Ascending aorta (tissue), 2 donors: Measurements from ENCODE around the gene FAM118B. TPM values are rescaled to one million over a fixed set of nuclear protein-coding genes. Genes with fewer than 3 reads are reported as not detected.
"Not testable (repeated sequence)": the region's sequence is repeated elsewhere in the genome, so short reads cannot be mapped to it uniquely, and the experiment has no call there.

Experiments used
- DNase-seq, 2 donors: peaks; one replicate each; pipeline ENCODE4 v3.0.0-alpha.2; 2019; ENCODE audit warnings: low spot score in 2 of 2
- H3K27ac ChIP-seq, 2 donors: fragments of 200-600 bp; sonication (generic); one replicate each; pipeline ENCODE4 v1.5.1; 2016 to 2017; ENCODE audit warnings: mild to moderate bottlenecking in 1 of 2
- H3K27me3 ChIP-seq: fragments of 200-600 bp; sonication (generic); one replicate; pipeline ENCODE4 v1.5.1; 2017
- H3K36me3 ChIP-seq, 2 donors: fragments of 200-600 bp; sonication (generic); one replicate each; pipeline ENCODE4 v1.5.1; 2016
- H3K4me1 ChIP-seq, 2 donors: fragments of 200-600 bp; sonication (generic); one replicate each; pipeline ENCODE4 v1.5.1; 2016 to 2017; ENCODE audit warnings: mild to moderate bottlenecking in 1 of 2
- H3K4me3 ChIP-seq, 2 donors: fragments of 200-600 bp; sonication (generic); one replicate each; pipeline ENCODE4 v1.5.1; 2016 to 2017; ENCODE audit warnings: mild to moderate bottlenecking in 1 of 2
- H3K9me3 ChIP-seq, 2 donors: fragments of 200-600 bp; sonication (generic); one replicate each; pipeline ENCODE4 v1.5.1; 2016
- intact Hi-C: fragments of 100-400 bp; cut with DNase I; formaldehyde crosslinking; loops from one replicate; pipeline ENCODE4 v1.15.1; 2023
- total RNA-seq: library from RNA; depleted of rRNA; stranded (reverse); fragments of >200 nt; gene quantifications from one replicate; pipeline ENCODE4 v1.1.0, GENCODE V29; 2016
- TF ChIP-seq, protein P1 (sequence below), 3 experiments: fragments of 200-600 bp in 2 of 3; fragments of 450-650 bp in 1 of 3; sonication (generic) in 2 of 3; IDR thresholded peaks; one replicate each; pipeline ENCODE4 v1.5.1; 2016 to 2019; ENCODE audit warnings: antibody characterized with exemption in 3 of 3, mild to moderate bottlenecking in 1 of 3, moderate library complexity in 1 of 3

The FAM118B gene
- total RNA-seq, 1 donor from 2014 or later: 14.0 TPM

DNA sequence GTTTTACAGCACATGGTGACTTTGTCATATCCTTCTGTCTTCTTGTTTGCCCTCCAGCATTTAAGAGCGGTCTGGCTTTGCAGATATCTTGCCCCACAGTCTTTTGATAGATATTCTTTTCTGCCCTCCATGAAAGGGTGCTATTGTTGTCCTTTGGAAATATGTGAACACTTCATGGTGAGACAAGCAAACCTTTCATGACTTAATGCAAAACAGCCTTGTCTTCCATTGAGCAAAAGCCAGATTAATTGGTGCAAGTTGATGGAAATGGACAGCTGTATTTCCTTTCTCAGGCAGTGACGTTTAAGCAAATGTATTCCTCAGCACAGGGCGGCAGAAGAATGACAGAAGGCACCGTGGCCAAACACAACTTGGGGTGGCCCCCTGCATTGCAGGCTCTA lies 96.7 kb downstream of the FAM118B start:
- intact Hi-C loops: no loop called here
- H3K36me3 ChIP-seq: peaks cover 3 to 4% of the 10 kb centered on the region in 2 donors
- TF ChIP-seq, protein P1, sequence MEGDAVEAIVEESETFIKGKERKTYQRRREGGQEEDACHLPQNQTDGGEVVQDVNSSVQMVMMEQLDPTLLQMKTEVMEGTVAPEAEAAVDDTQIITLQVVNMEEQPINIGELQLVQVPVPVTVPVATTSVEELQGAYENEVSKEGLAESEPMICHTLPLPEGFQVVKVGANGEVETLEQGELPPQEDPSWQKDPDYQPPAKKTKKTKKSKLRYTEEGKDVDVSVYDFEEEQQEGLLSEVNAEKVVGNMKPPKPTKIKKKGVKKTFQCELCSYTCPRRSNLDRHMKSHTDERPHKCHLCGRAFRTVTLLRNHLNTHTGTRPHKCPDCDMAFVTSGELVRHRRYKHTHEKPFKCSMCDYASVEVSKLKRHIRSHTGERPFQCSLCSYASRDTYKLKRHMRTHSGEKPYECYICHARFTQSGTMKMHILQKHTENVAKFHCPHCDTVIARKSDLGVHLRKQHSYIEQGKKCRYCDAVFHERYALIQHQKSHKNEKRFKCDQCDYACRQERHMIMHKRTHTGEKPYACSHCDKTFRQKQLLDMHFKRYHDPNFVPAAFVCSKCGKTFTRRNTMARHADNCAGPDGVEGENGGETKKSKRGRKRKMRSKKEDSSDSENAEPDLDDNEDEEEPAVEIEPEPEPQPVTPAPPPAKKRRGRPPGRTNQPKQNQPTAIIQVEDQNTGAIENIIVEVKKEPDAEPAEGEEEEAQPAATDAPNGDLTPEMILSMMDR (IDR thresholded peaks at IDR 0.05): no peak
- no peaks in the 10 kb centered on the region for H3K27me3 ChIP-seq
- H3K4me1 ChIP-seq: peaks cover 0 to 6% of the 10 kb centered on the region in 2 donors
- no peak overlapping the region for H3K4me3 ChIP-seq
- H3K27ac ChIP-seq: no peak overlapping the region
- H3K9me3 ChIP-seq: no peaks in the 10 kb centered on the region
- DNase-seq: no peak

DNA sequence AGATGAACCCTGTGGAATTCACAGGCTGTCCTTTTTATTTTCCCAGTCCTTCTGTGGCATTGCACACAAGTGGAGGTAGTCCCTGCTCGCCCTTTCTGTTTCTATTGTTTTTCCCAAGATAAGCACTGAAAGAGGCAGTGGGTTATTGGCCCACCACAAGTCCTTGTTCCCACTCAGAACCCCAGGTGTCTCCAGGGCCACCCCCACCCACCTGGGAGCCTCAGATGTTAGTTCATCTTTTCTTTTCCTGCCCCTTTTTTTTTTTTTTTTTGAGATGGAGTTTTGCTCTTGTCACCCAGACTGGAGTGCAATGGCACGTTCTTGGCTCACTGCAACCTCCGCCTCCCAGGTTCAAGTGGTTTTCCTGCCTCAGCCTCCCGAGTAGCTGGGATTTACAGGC lies 97.2 kb downstream of the FAM118B start:
- DNase-seq, H3K4me1 ChIP-seq, H3K27me3 ChIP-seq, H3K9me3 ChIP-seq, intact Hi-C loops, H3K4me3 ChIP-seq, H3K27ac ChIP-seq, H3K36me3 ChIP-seq: not testable (repeated sequence)

DNA sequence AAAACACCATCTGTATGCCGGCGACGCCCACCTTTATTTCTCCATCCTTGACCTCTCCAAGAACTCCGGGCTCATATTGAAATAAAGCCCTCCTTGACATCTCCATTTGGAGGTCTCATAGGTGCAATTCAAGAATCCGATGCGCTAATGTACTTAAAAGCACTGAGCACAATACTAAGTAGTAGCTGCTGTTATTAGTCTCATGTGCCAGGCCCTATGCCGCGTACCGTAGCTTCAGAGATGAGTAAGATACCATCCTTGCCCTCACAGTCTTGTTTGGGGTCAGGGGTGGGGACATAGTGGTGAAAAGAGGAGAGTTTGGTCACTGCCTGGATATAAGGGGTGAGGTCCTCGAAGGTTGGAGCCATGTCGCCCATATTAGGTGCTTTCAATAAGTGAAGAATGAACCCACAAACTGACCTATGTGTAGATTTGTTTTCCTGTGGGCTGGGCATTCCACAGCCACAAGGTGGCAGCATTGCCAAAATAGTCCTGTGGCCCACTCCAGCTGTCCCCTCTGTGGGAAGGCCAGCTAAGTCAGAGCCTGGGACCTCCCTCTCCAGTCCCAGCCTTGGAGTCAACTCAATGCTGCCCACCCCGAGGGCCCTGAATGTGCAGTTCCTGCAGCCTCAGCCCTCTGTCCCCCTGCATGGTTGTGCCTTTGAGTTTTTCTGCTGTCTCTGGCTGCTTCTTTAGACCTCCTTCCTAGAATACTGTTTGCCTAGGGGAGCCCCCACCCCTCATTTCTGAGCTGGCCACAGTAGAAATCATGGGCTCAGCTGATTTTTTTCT lies 98.8 kb downstream of the FAM118B start:
- no peak overlapping the region for H3K27ac ChIP-seq
- H3K4me3 ChIP-seq: no peak overlapping the region
- no peaks in the 10 kb centered on the region for H3K9me3 ChIP-seq
- peak in 1 of 2 donors; percentile 83 for DNase-seq
- H3K36me3 ChIP-seq: peaks cover 3 to 4% of the 10 kb centered on the region in 2 donors
- no peaks in the 10 kb centered on the region for H3K27me3 ChIP-seq
- H3K4me1 ChIP-seq: no peaks in the 10 kb centered on the region
- intact Hi-C loops: loop anchor here (1.0 to 2.0 kb wide), 2 partner anchors 38 to 170 kb away; no protein-coding TSS in a partner anchor
- TF ChIP-seq, protein P1 (IDR thresholded peaks at IDR 0.05): peak; percentile 78 to 90 (median 80)

DNA sequence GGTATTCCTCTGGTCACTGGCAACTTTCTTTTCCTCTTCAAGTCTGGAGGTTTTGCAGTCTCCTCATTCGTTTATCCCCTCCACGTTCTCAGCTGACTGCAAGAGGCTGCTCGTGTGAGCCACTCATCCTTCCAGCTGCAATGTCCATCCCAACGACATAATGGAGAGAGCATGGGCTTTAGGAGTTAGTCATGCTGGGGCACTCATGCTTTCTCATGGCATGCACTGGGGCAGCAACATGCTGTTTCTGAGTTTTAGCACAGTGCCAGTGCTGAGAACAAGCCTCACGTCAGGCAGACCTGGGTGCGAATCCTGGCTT lies 99.4 kb downstream of the FAM118B start:
- TF ChIP-seq, protein P1 (IDR thresholded peaks at IDR 0.05): no peak

DNA sequence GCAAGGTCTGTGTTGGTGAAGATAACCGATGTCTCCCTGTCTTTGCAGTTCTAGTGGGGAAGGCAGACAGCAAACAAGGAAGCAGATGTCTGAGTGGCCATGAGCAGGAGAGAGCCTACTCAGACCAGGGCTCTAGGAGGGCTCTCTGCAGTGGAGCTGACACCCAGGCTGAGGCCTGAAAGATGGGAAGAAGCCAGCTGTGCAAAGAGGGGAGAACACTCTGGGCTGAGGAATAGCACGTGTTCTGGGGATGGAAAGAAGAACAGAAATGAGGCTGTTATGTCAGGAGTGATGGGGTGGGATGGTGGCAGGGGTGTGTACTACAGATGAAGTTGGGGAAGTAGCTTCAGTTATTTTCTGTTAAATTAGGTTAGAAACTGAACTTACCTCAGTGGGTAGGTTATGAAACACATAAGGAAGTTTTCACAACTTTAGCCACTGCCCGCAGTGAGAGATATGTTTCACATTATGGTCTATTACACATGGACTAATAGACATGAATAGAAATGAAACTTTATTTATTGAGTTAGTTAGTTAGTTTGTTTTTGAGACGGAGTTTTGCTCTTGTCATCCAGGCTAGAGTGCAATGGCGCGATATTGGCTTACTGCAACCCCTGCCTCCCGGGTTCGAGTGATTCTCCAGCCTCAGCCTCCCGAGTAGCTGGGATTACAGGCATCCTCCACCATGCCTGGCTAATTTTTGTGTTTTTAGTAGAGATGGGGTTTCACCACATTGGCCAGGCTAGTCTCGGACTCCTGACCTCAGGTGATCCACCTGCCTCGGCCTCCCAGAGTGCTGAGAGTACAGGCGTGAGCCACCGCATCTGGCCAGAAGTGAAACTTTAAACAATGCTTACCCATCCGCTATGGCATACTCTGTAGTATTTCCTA lies 100.1 kb downstream of the FAM118B start:
- intact Hi-C loops: loop anchor here (2.0 kb wide), 1 partner anchor 37 kb away; no protein-coding TSS in a partner anchor
- Histone ChIP-seq H3K27me3 (no peaks in the 10 kb centered on the region), H3K9me3 (no peaks in the 10 kb centered on the region), H3K4me1 (no peaks in the 10 kb centered on the region), H3K27ac (no peak overlapping the region), H3K36me3 (peaks cover 3 to 4% of the 10 kb centered on the region in 2 donors), H3K4me3 (no peak overlapping the region)
- TF ChIP-seq, protein P1 (IDR thresholded peaks at IDR 0.05): peak in 1 of 3 experiments; percentile 9
- DNase-seq: no peak

More for the DNA sequence above, 99.4 kb downstream of the FAM118B start:
- no peaks in the 10 kb centered on the region for H3K4me1 ChIP-seq
- no peak overlapping the region for H3K27ac ChIP-seq
- no peak overlapping the region for H3K4me3 ChIP-seq
- DNase-seq: no peak
- intact Hi-C loops: loop anchor here (1.0 to 2.0 kb wide), 2 partner anchors 38 to 169 kb away; no protein-coding TSS in a partner anchor
- H3K9me3 ChIP-seq: no peaks in the 10 kb centered on the region
- peaks cover 3 to 4% of the 10 kb centered on the region in 2 donors for H3K36me3 ChIP-seq
- H3K27me3 ChIP-seq: no peaks in the 10 kb centered on the region

Other genes starting within 250 kb of the FAM118B start
- gene CDON, start 148.9 kb upstream of the FAM118B start, total RNA-seq: 33.0 TPM
- 7.3 TPM for gene RPUSD4, start 132 bp upstream of the FAM118B start, total RNA-seq
- 49.7 TPM for gene SRPRA, start 57.1 kb downstream of the FAM118B start, total RNA-seq
- gene FOXRED1, start 57.4 kb downstream of the FAM118B start, total RNA-seq: 1.8 TPM
- gene TIRAP, start 71.3 kb downstream of the FAM118B start, total RNA-seq: 8.7 TPM
- gene DCPS, start 92.3 kb downstream of the FAM118B start, total RNA-seq: 19.6 TPM
- 61.4 TPM for gene ST3GAL4, start 143.9 kb downstream of the FAM118B start, total RNA-seq